ENCODE results near the gene PRKCH. TPM values are rescaled to one million over a fixed set of nuclear protein-coding genes. Genes with fewer than 3 reads are reported as not detected.

PRKCH gene
- total and polyA plus RNA-seq, 2 of the 13 experiments (the other 11 are each of a cell fraction or from before 2014, with no cell fraction given), result 0.48 to 1.3 TPM

DNA sequence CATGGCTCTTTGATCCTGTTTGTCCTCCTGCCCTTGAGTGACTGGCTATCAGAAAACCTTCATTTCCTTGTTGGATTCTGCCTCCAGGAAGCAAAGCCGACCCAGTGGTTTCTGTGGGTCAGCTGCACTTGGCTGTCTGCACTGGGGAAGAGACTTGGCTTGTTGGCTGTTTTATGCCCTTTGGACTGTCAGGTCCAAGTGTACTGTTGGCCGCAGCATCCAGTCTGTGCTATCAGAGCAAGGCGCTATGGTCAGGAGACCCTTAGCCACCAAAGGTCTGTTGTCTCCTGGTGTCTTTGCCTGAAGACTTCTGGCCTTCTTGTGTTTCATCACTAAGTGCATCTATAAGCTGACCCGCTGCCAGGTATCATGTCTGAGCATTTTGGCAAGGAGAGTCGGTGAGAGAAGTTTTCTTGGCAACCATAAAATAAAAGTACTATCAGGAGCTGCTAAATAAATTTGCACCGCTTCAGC is 196.6 kb downstream of the PRKCH start (continued):
- TF ChIP-seq BATF2 (CRISPR knock-in tag; IDR thresholded peaks at IDR 0.05) (no peak), CEBPZ (IDR thresholded peaks at IDR 0.05; ENCODE audit: low read length) (no peak), MTERF4 (CRISPR knock-in tag; IDR thresholded peaks at IDR 0.05) (no peak), ZNF331 (CRISPR knock-in tag; IDR thresholded peaks at IDR 0.05) (peak; percentile 54; the same call in 1 of the 2 replicates), ZNF713 (CRISPR knock-in tag; IDR thresholded peaks at IDR 0.05) (no peak), ISX (CRISPR knock-in tag; conservative IDR thresholded peaks at IDR 0.05) (no peak), SOX6 (IDR thresholded peaks at IDR 0.05) (no peak), SOX6 (CRISPR knock-in tag; IDR thresholded peaks at IDR 0.05) (peak; percentile 34; the same call in 1 of the 2 replicates), ZNF296 (CRISPR knock-in tag; conservative IDR thresholded peaks at IDR 0.05) (no peak), XRCC5 (optimal IDR thresholded peaks at IDR 0.05; ENCODE audit: low read length) (peak; percentile 17), ZBED4 (CRISPR knock-in tag; IDR thresholded peaks at IDR 0.05; ENCODE audit: borderline replicate concordance) (peak; percentile 94), IRF9 (CRISPR knock-in tag; IDR thresholded peaks at IDR 0.05; ENCODE audit: borderline replicate concordance) (no peak), SNRNP70 (IDR thresholded peaks at IDR 0.05; ENCODE audit: low read depth, low read length) (no peak), SIX4 (CRISPR knock-in tag; IDR thresholded peaks at IDR 0.05) (peak; percentile 54; the same call in 1 of the 2 replicates), NR3C1 (CRISPR knock-in tag; IDR thresholded peaks at IDR 0.05) (no peak)
- TF ChIP-seq, protein P1, sequence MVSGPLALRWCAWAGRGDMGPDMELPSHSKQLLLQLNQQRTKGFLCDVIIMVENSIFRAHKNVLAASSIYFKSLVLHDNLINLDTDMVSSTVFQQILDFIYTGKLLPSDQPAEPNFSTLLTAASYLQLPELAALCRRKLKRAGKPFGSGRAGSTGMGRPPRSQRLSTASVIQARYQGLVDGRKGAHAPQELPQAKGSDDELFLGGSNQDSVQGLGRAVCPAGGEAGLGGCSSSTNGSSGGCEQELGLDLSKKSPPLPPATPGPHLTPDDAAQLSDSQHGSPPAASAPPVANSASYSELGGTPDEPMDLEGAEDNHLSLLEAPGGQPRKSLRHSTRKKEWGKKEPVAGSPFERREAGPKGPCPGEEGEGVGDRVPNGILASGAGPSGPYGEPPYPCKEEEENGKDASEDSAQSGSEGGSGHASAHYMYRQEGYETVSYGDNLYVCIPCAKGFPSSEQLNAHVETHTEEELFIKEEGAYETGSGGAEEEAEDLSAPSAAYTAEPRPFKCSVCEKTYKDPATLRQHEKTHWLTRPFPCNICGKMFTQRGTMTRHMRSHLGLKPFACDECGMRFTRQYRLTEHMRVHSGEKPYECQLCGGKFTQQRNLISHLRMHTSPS (CRISPR knock-in tag; IDR thresholded peaks at IDR 0.05; ENCODE audit: low read depth), result 0 out of 2 replicates have a peak, but pooled peaks have one; percentile 33
- TF ChIP-seq, protein P2, sequence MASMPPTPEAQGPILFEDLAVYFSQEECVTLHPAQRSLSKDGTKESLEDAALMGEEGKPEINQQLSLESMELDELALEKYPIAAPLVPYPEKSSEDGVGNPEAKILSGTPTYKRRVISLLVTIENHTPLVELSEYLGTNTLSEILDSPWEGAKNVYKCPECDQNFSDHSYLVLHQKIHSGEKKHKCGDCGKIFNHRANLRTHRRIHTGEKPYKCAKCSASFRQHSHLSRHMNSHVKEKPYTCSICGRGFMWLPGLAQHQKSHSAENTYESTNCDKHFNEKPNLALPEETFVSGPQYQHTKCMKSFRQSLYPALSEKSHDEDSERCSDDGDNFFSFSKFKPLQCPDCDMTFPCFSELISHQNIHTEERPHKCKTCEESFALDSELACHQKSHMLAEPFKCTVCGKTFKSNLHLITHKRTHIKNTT (CRISPR knock-in tag; IDR thresholded peaks at IDR 0.05), result no peak
